ENCODE measurements around the gene UBE2J1.

UBE2J1 gene

GRCh38 chr6:89356642-89357170, 4.2 kb upstream of the UBE2J1 start:
- Histone ChIP-seq H3K4me1 (ENCODE audit: insufficient read depth, low read length) (peaks cover 8% of the 10 kb centered on the region), H3K36me3 (ENCODE audit: insufficient read depth, low read length) (no peaks in the 10 kb centered on the region), H3K9me3 (ENCODE audit: low read length) (no peaks in the 10 kb centered on the region), H2AFZ (ENCODE audit: low read depth, low read length) (no peak overlapping the region), H3K4me3 (ENCODE audit: low read length) (no peak overlapping the region), H3K27me3 (ENCODE audit: insufficient read depth, low read length) (no peaks in the 10 kb centered on the region)

DNA sequence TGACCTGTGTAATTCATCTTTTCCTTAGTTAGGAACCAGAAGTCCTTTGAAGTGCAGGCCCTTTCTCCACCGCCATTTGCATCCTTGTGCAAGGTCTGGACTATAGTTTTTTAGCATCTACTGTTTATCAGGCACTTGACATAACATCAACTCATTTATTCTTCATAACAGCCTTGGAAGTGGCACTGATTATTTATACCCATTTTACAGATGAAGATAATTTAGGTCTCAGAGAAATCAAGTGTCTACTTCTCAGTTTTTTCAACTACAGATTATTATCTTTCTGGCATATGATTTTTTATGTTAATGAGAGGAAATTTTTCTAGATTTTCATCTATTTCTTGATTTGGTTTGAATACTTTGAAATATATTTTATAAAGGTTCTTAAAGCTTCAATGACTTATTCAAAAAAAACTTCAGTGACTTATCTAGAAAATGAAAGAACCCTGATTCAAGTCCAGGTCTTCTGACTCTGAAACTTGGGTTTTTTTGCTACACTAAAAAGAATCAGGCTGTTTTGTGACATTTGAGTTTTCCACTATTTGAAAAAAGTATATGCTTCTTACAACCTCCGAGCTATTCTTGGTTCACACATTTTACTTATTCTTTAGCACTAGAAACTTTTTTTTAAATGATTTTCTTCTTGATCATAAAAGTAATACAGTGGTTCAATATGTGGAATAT, 3.1 kb upstream of the UBE2J1 start:
- Histone ChIP-seq H2AFZ (ENCODE audit: low read depth, low read length) (no peak overlapping the region), H3K4me3 (ENCODE audit: low read length) (no peak overlapping the region), H3K36me3 (ENCODE audit: insufficient read depth, low read length) (no peaks in the 10 kb centered on the region), H3K9me3 (ENCODE audit: low read length) (no peaks in the 10 kb centered on the region), H3K27me3 (ENCODE audit: insufficient read depth, low read length) (no peaks in the 10 kb centered on the region), H3K4me1 (ENCODE audit: insufficient read depth, low read length) (peaks cover 11% of the 10 kb centered on the region)

- Histone ChIP-seq H3K4me3 (ENCODE audit: low read length) (peak overlapping the region; percentile 93), H3K27me3 (ENCODE audit: insufficient read depth, low read length) (no peaks in the 10 kb centered on the region), H3K4me1 (ENCODE audit: insufficient read depth, low read length) (peaks cover 11% of the 10 kb centered on the region), H3K36me3 (ENCODE audit: insufficient read depth, low read length) (no peaks in the 10 kb centered on the region), H2AFZ (ENCODE audit: low read depth, low read length) (no peak overlapping the region), H3K9me3 (ENCODE audit: low read length) (no peaks in the 10 kb centered on the region)
Measured at GRCh38 chr6:89353702-89354392, 1.3 kb upstream of the UBE2J1 start.

DNA sequence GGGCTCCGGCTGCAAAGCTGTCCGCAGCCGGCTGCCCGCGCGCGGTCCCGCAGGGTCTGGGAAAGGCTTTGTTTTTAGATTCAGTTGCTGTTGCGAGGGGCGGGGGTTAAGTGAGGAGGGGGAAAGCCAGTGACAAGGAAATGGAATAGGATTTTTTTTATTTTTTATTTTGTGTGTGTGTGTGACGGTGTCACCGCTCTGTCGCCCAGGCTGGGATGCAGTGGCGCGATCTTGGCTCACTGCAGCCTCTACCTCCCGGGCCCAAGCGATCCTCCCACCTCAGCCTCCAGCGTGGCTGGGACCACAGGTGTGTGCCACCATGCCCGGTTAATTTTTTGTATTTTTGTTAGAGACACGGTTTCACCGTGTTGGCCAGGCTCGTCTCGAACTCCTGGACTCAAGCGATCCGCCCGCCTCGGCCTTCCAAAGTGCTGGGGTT, 615 bp upstream of the UBE2J1 start:
- peak overlapping the region; percentile 93 for H3K4me3 ChIP-seq (ENCODE audit: low read length)
- H3K27me3 ChIP-seq (ENCODE audit: insufficient read depth, low read length) = no peaks in the 10 kb centered on the region
- H3K9me3 ChIP-seq (ENCODE audit: low read length) = no peaks in the 10 kb centered on the region
- H3K4me1 ChIP-seq (ENCODE audit: insufficient read depth, low read length) = peaks cover 14% of the 10 kb centered on the region
- H3K36me3 ChIP-seq (ENCODE audit: insufficient read depth, low read length) = no peaks in the 10 kb centered on the region
- H2AFZ ChIP-seq (ENCODE audit: low read depth, low read length) = peak overlapping the region; percentile 53

- H3K9me3 ChIP-seq (ENCODE audit: low read length) = no peaks in the 10 kb centered on the region
Measured at GRCh38 chr6:89351671-89352277, 748 bp downstream of the UBE2J1 start.

DNA sequence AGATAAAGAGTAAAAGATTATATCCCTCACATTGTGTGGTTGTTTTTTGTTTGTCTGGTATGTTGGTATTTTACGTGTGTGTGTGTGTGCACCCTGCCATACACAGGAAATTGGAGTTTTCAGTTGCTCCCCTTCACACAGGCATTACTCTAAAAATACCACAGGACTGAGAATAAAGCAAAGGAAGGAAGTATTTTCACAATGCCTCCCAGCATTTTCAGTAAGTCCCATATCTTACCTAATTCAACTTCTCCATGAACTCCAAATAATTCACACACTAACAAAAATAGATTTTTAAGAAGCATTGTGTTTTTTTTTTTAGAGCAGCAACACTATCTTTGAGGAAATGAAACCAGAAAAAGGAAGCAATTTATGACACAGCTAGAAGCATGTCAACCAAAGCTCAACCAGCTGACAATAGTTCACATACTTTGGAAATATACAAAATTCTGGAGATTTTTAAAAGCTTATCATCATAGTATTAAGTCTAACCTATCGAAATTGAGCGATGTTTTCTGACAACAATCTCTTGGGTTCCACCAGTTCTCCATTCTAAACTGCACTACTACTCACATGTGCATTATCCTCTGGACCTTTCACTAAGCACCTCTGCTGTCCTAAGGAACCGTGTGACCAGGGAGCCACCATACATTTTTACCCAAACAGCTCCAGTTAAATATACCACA, 2.1 kb downstream of the UBE2J1 start:
- Histone ChIP-seq H3K4me3 (ENCODE audit: low read length) (no peak overlapping the region), H2AFZ (ENCODE audit: low read depth, low read length) (no peak overlapping the region), H3K9me3 (ENCODE audit: low read length) (no peaks in the 10 kb centered on the region), H3K4me1 (ENCODE audit: insufficient read depth, low read length) (peaks cover 22% of the 10 kb centered on the region), H3K36me3 (ENCODE audit: insufficient read depth, low read length) (no peaks in the 10 kb centered on the region), H3K27me3 (ENCODE audit: insufficient read depth, low read length) (no peaks in the 10 kb centered on the region)

More at GRCh38 chr6:89351671-89352277, 748 bp downstream of the UBE2J1 start:
- Histone ChIP-seq H3K4me1 (ENCODE audit: insufficient read depth, low read length) (peaks cover 22% of the 10 kb centered on the region), H3K4me3 (ENCODE audit: low read length) (peak overlapping the region; percentile 93), H3K36me3 (ENCODE audit: insufficient read depth, low read length) (no peaks in the 10 kb centered on the region), H2AFZ (ENCODE audit: low read depth, low read length) (peak overlapping the region; percentile 53), H3K27me3 (ENCODE audit: insufficient read depth, low read length) (no peaks in the 10 kb centered on the region)

DNA sequence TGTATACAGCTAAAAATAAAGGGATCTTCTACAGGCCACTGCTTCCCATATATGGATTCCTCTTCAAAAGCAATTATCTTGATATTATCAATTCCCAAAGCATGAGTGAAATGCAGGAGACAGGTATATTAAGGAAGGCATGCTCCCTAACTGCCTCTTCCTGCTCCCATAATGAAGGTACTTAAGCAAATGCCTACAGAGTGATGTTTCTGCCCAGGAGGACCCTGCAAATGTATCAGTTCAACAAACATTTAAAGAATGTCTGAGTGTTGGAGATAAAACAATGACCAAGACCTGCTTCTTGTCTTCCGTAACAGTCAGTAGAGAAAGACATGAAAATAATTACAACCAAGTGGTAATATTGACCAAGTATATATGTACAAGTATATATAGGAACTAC, 4.2 kb downstream of the UBE2J1 start:
- H3K4me3 ChIP-seq (ENCODE audit: low read length) = no peak overlapping the region
- H3K36me3 ChIP-seq (ENCODE audit: insufficient read depth, low read length) = no peaks in the 10 kb centered on the region
- no peaks in the 10 kb centered on the region for H3K9me3 ChIP-seq (ENCODE audit: low read length)
- no peaks in the 10 kb centered on the region for H3K27me3 ChIP-seq (ENCODE audit: insufficient read depth, low read length)
- peaks cover 14% of the 10 kb centered on the region for H3K4me1 ChIP-seq (ENCODE audit: insufficient read depth, low read length)
- H2AFZ ChIP-seq (ENCODE audit: low read depth, low read length) = no peak overlapping the region

- peaks cover 14% of the 10 kb centered on the region for H3K4me1 ChIP-seq (ENCODE audit: insufficient read depth, low read length)
- H3K27me3 ChIP-seq (ENCODE audit: insufficient read depth, low read length) = no peaks in the 10 kb centered on the region
- H2AFZ ChIP-seq (ENCODE audit: low read depth, low read length) = no peak overlapping the region
- H3K4me3 ChIP-seq (ENCODE audit: low read length) = no peak overlapping the region
- H3K9me3 ChIP-seq (ENCODE audit: low read length) = no peaks in the 10 kb centered on the region
- peaks cover under 1% of the 10 kb centered on the region for H3K36me3 ChIP-seq (ENCODE audit: insufficient read depth, low read length)
Measured at GRCh38 chr6:89347825-89348224, 4.7 kb downstream of the UBE2J1 start.

DNA sequence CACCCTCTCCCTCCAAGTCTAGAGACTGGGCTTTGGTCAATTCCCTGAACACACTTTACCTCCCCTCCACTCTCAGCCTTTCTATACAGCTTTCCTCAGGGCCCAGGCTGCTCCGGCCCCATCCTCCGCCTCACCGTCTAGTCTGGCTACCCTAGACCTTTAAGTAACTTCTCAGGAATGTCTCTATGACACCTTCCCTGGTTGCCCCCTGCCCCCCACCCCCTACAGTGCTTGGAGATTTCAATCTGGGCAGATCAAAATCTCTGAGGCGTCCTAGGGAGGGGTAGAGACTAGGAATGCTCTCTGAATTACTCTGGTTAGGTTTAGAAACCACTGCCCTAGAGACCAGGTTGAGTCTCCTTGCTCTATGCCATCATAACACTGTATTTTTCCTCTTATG, 6.1 kb downstream of the UBE2J1 start:
- no peak overlapping the region for H2AFZ ChIP-seq (ENCODE audit: low read depth, low read length)
- H3K4me3 ChIP-seq (ENCODE audit: low read length) = no peak overlapping the region

GRCh38 chr6:89339565-89339964, 13.0 kb downstream of the UBE2J1 start:
- no peak overlapping the region for H2AFZ ChIP-seq (ENCODE audit: low read depth, low read length)
- no peaks in the 10 kb centered on the region for H3K9me3 ChIP-seq (ENCODE audit: low read length)
- no peaks in the 10 kb centered on the region for H3K27me3 ChIP-seq (ENCODE audit: insufficient read depth, low read length)
- H3K4me3 ChIP-seq (ENCODE audit: low read length) = no peak overlapping the region
- H3K36me3 ChIP-seq (ENCODE audit: insufficient read depth, low read length) = peaks cover 62% of the 10 kb centered on the region
- H3K4me1 ChIP-seq (ENCODE audit: insufficient read depth, low read length) = no peaks in the 10 kb centered on the region

More for the DNA sequence above, 6.1 kb downstream of the UBE2J1 start:
- Histone ChIP-seq H3K27me3 (ENCODE audit: insufficient read depth, low read length) (no peaks in the 10 kb centered on the region), H3K4me1 (ENCODE audit: insufficient read depth, low read length) (peaks cover 13% of the 10 kb centered on the region), H3K36me3 (ENCODE audit: insufficient read depth, low read length) (peaks cover 11% of the 10 kb centered on the region), H3K9me3 (ENCODE audit: low read length) (no peaks in the 10 kb centered on the region)

- Histone ChIP-seq H3K4me3 (ENCODE audit: low read length) (no peak overlapping the region), H3K36me3 (ENCODE audit: insufficient read depth, low read length) (peaks cover 64% of the 10 kb centered on the region), H3K9me3 (ENCODE audit: low read length) (no peaks in the 10 kb centered on the region), H3K4me1 (ENCODE audit: insufficient read depth, low read length) (no peaks in the 10 kb centered on the region), H2AFZ (ENCODE audit: low read depth, low read length) (no peak overlapping the region), H3K27me3 (ENCODE audit: insufficient read depth, low read length) (no peaks in the 10 kb centered on the region)
Measured at GRCh38 chr6:89335164-89335563, 17.4 kb downstream of the UBE2J1 start.

GRCh38 chr6:89330910-89331309, 21.6 kb downstream of the UBE2J1 start:
- H3K36me3 ChIP-seq (ENCODE audit: insufficient read depth, low read length) = peaks cover 67% of the 10 kb centered on the region
- no peaks in the 10 kb centered on the region for H3K27me3 ChIP-seq (ENCODE audit: insufficient read depth, low read length)
- H3K9me3 ChIP-seq (ENCODE audit: low read length) = no peaks in the 10 kb centered on the region
- H3K4me3 ChIP-seq (ENCODE audit: low read length) = no peak overlapping the region
- H3K4me1 ChIP-seq (ENCODE audit: insufficient read depth, low read length) = no peaks in the 10 kb centered on the region
- H2AFZ ChIP-seq (ENCODE audit: low read depth, low read length) = no peak overlapping the region

DNA sequence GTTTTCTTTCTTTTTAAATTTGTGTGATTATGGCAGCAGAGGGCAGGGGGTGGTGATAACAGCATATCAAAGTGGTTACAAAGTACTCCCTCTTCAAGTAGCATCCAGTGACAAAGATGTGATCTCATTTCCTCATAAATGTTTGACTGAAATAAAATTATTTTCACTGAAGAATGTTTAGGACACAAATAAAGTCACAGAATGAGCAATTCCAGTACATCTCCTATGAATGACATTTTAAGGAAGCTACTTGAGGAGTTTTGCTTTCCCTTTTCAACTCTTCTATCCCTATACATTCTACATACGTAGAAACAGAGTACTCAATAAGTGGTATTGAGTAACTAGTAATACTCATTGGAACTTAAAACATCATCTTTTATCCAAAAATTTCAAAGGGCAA, 23.5 kb downstream of the UBE2J1 start:
- no peaks in the 10 kb centered on the region for H3K27me3 ChIP-seq (ENCODE audit: insufficient read depth, low read length)
- H3K36me3 ChIP-seq (ENCODE audit: insufficient read depth, low read length) = peaks cover 56% of the 10 kb centered on the region
- H2AFZ ChIP-seq (ENCODE audit: low read depth, low read length) = no peak overlapping the region
- H3K4me3 ChIP-seq (ENCODE audit: low read length) = no peak overlapping the region
- no peaks in the 10 kb centered on the region for H3K4me1 ChIP-seq (ENCODE audit: insufficient read depth, low read length)
- no peaks in the 10 kb centered on the region for H3K9me3 ChIP-seq (ENCODE audit: low read length)

All from neuron (in vitro differentiated cells).